ENCODE data around the gene JHY. TPM values are rescaled to one million over a fixed set of nuclear protein-coding genes. Genes with fewer than 3 reads are reported as not detected.
"Not testable (repeated sequence)": the region's sequence is repeated elsewhere in the genome, so short reads cannot be mapped to it uniquely, and the experiment has no call there.

The JHY gene
- polyA plus RNA-seq (ENCODE audit: insufficient read length): 1.3 TPM

DNA sequence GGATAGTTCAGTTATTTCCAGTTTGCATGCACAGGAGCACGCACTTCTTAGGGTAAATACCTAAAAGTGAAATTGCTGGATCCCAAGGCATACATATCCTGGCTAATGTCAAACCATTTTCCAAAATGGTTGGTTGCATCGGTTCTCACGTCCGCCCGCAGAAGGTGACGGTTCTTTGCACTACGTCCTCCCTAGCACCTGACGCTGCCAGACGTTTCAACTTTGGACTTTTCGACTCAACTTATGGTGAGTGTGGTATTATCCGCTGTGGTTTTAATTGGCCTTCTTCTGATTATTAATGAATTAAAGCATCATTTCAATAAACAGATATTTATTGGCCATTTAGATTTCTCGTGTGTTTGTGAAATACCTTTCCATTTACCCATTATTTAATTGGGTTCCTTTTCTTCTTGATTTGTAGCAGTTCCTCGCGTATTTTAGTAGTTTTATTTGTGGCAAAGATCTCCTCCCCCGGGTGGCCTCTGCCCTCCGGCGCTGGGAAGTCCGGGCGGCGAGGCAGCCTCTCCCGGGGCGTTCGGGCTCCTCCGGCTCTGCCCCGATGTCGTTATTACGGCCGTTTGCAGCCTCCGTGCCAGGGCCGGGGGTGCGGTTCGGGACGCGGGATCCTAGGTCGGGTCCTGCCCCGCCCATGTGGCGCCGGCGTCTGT, at the start of gene JHY:
Gene JHY, plus strand, starts transcription at position 571 of the 668 bp plus-strand sequence. CDS start 3,091 bp downstream, outside the sequence.
- no peak for DNase-seq (ENCODE audit: low read depth)

DNA sequence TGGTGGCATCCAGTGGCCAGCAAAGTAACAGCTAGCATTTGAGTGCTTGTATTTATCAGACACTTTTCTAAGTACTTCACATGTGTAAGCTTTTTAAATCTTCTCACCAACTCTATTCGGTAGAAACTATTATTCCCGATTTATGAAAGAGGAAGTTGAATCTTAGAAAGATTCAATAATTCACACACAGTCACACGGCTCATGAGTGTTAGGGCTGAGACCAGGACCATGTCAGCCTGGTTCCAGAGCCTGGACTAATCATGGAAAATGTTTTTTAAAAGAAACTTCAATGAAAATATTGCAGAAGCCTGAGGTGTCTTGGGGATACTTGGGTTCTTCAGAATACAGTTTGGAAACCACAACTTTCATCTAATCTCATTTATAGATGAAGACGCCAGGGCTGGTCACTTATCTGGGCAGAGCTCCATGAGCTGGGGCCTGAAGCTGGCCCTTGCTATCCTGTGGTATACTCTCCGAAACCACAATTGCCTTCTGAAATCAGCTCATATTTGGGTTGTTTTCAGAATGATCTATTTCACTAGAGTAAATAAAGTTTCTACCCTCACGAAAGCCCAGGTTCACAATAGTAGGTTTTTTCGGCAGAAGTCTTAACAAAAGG, 48.6 kb upstream of the JHY start:
- no peak for DNase-seq (ENCODE audit: low read depth)

DNA sequence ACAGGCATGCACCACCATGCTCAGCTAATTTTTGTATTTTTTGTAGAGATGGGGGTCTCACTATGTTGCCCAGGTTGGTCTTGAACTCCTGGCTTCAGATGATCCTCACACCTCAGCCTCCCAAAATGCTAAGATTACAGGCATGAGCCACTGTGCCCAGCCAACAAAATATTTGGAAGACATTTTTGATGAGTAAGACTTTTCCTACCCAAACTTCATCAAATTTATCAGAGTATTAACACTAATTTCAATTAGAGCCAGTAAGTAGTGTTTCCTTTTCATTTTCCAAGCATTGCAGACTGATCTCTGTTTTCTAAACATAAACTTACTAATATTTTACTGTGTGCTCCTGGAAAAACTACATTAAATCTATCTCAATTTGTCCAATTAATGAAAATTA, 45.6 kb upstream of the JHY start:
- no peak for DNase-seq (ENCODE audit: low read depth)

DNA sequence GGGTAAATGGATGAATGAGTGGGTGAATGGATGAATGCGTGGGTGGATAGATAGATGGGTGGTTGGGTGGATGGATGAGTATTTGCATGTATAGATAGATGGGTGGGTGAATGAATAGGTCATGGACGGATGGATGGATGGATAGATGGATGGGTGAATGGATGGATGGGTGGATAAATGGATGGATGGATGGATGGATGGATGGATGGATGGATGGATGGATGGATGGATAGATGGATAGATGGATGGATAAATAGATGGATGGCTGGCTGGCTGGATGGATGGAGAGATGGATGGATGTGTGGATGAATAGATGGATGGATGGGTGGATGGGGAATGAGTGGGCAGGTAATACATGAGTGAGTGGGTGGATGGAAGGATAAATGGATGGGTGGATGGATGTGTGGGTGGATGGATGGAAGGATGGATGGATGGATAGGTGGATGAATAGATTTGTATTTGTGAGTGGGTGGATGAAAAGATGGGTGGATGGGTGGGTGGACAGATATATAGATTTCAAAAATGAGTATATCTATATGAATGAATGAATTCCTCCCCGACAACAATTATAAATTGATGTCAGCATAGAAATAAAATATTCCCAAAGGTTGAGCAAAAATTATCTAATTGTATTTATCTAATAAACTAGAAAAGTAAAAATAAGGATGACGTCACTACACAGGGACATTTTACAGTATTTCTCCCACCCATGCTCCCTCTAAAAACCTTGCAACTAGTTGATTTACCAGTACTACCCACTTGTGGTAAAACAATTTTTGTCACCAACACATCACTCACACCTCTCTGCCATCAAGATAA, 44.8 kb upstream of the JHY start:
- DNase-seq (ENCODE audit: low read depth): no peak

DNA sequence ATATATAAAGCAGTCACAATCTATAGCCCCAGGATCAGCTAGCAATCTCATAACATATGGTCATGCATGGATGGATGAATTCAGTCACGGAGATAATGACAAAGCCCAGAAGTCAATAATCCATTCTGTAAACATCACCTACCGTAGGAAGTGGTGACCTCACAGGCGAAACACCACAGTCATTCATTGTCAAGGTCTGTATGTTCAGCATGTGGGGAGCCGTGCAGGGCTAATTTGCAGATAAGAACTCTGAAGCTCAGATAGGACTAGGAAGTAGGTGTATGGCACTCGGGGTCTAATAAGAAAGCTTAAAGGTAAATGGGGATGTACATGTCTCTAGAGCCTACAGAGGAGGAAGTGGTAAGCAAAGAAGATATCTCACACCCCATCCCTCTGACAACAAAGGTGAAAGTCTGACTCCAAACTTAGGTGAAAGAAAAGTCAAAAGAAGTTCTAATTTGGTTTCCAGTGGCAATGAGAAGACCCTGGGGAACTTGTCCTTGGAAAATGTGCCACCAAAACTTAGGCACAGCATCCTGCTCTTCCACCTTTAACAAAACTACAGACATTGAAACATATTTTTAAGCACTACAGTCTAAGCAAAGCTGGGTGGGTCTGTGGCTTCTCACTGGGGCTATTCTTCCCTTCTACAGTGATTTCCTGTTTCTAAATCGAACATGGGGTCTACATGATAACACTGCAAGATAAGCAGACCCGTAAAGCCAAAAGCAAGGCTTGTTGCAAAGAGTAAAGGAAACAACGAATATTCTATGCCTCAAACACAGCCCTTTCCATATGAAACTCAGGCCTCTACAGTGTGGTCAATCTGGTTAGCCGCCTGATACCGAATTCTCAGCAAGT, 39.0 kb upstream of the JHY start:
- no peak for DNase-seq (ENCODE audit: low read depth)

DNA sequence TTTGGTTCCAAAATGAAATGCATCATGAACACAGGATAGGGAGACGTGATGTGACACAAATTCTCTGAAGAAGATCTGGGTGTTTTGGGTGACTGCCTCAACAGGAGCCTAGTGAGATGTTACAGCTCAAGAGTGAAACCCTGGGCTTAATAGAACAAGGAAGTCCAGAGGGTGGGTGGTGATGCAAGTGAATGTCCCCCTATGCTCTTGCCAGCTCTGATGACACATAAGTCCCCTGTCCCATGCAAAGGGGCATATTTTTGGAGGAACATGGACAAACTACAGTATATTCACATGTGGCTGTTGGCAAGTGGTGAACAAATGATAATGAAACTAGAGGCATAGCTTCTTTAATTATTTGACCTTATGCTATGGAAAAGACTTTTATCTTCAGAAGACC, 35.1 kb upstream of the JHY start:
- no peak for DNase-seq (ENCODE audit: low read depth)

DNA sequence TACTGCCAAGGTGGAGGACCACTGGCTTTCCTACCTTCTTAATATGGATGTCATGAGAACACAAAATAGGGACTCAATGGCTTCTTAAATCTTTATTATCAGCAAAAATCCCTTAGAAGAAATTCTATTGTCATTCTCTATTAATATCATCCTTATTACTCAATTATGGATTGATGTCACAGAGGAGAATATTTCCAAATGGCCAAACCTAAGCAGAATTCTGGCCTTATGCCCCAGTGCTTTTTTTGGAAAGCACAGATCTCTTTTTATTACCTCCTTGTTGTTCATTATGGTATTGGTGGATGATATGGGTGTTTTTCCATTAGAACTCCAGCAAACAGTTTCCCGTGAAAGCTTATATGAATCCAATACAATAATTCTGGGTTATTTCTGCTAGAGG, 34.4 kb upstream of the JHY start:
- no peak for DNase-seq (ENCODE audit: low read depth)

DNA sequence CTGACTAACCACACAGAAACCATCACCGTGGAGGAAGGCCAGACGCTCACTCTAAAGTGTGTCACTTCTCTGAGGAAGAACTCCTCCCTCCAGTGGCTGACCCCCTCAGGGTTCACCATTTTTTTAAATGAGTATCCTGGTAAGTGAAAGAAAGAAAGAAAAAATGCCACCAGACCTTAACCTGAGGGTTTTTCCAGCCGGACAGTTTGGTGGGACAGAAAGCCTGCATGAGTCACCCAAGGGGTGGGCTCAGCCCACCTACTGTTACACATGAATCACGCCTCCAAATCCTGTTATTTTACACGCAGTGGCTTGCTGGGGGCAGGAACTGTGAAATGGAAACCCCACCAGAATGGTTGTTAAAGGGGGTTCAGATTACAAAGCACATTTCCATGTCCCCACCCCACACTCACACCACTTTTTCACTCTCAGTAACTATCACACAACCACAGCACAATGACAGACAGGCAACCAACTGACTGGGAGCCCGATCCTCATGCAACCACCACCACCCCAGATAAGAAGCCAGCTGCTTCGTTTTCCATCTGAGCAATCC, 32.4 kb upstream of the JHY start:
- no peak for DNase-seq (ENCODE audit: low read depth)

DNA sequence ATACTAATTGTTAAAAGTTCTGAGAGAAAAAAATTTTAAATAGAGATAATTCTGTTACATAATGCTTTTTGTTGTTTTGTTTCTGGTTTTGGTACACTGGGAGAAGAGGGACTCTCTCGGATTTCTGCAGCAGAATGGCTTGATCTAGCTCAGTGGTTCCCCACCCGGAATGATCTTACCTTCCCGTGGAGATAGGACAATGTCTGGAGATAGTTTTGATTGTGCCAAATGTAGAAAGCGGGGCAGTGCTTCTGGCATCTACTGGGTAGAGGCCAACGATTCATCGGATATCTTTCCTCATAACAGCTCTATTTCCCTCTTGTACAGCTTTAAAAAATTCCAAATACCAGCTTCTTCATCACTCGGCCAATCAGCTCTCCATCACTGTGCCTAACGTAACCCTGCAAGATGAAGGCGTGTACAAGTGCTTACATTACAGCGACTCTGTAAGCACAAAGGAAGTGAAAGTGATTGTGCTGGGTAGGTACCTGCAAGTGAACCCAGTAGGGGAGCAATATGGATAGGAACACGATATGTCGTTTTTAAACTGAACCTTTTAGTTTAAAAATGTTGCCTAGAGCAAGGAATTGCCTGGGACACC, 31.1 kb upstream of the JHY start:
- no peak for DNase-seq (ENCODE audit: low read depth)

DNA sequence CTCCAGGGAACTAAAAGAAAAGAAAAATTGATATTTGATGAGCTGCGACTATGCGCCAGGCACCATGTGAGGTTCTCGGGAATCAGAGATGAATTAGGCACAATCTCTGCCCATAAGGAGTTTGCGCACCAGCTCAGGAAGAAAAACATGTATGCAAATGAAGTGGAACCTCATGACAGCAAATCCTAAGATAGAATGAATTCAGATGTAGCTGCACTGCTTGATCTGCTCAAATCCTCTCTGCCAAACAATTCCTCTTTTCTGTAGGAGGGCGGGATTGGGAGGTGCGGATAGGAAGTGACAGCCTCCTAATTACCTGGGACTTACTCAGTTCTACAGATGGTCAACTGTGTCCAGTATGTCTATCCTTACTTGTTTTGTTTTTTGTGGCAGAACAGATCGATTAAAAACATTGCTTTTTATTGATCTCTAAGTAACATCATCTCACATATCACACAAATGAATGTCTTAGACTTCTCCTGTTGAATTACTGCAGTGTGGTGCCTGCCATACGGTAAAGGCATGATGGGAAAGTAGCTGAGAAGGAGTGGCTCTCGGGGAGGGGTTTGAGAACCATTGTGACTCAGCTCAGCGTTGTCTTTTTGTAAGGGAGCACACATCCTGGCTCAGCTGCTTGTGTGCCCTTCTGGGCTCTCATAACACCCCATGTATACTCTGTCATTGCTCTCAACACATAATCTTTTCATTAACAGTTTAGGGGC, 30.3 kb upstream of the JHY start:
- DNase-seq (ENCODE audit: low read depth): no peak

DNA sequence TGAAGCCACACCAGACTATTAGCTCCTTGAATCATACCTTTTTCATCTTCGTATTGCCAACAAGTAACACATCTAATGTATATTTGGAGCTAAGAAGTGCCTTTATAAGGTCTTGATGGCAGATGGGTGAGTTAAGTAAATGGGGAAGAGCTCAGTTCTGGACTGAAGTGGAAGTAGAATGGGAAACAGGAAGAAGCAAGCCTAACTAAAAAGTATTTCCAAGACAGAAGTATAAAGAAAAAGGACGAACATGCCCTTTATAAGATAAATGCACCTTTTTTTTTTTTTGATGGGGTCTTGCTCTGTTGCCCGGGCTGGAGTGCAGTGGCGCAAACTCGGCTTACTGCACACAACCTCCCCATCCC, 29.8 kb upstream of the JHY start:
- DNase-seq (ENCODE audit: low read depth): no peak

DNA sequence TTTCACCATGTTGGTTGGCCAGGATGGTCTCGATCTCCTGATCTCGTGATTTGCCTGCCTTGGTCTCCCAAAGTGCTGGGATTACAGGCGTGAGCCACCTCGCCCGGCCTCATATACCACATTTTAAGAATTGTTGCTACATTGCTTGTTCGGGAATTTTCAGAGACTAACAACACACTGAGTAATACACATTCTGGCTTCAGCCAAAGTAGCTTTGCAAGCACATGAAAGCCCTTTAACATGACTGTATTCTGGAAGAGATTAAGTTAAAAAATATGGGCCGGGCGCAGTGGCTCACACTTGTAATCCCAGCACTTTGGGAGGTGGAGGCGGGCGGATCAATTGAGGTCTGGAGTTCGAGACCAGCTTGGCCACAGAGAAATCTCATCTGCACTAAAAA, 29.3 kb upstream of the JHY start:
- DNase-seq (ENCODE audit: low read depth): no peak

DNA sequence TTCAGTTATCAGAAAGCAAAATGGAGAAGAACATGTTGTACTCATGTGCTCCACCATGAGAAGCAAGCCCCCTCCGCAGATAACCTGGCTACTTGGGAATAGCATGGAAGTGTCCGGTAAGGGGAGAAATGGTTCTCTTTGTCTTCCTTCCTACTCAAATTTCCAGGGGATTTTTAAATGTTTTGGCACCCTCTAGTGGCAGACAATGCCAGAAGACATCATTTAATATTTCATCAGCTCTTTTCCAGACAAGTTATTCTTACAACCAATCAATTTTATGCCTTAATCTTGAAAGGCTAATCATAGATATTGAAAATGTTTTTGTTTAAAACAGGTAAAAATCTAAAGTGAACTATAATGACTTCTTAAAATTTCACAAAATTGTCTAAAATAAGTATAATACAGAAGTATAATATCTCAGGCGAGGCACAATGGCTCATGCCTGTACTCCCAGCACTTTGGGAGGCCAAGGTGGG, 28.6 kb upstream of the JHY start:
- DNase-seq (ENCODE audit: low read depth): peak; percentile 69

DNA sequence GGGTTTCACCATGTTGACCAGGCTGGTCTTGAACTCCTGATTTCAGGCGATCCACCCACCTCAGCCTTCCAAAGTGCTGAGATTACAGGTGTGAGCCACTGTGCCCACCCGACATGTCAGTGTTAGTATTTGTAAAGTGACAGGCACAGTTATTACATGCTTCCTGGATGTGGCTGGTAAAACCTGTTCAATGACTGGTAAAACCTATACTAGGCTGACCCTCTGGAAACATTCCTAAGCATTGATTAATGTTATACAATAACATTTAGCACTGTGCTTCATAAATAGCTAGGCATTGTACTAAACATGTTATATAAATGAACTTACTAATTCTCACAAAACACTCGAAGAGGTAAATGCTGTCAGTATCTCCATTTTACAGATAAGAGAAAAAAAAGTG, 20.9 kb upstream of the JHY start:
- DNase-seq (ENCODE audit: low read depth): no peak

DNA sequence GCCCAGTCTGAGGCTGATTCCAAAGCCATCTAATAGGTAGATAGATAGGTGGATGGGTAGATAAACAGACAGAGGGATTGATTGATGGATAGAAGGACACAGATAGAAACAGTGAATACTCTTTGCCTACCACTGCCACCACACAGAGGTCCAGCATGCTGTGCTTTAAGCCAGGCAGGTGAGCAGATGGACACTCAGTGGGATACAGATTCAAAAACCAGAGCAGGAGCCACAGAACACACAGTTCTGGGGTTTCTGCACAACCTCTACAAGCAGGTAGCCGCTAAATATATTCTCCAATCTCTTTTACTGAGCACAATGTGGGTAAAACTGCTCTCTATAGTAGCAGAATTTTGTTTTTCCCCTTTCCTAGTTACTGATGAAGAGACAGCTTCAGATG, 20.5 kb upstream of the JHY start:
- DNase-seq (ENCODE audit: low read depth): no peak

DNA sequence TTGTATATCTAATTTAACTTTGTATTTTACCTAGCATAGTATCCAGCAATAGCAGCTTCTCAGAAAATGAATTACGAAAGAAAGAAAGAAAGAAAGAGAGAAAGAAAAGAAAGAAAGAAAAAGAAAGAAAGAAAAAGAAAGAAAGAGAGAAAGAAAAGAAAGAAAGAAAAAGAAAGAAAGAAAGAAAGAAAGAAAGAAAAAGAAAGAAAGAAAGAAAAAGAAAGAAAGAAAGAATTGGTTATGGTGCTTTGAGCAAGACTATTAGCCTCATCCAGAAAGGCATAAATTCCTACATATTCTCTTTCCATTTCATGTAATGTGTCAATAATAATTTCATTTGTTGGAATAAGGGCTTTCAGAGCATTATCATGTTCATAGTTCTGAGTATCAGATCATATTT, 19.4 kb upstream of the JHY start:
- not testable (repeated sequence) for DNase-seq (ENCODE audit: low read depth)

DNA sequence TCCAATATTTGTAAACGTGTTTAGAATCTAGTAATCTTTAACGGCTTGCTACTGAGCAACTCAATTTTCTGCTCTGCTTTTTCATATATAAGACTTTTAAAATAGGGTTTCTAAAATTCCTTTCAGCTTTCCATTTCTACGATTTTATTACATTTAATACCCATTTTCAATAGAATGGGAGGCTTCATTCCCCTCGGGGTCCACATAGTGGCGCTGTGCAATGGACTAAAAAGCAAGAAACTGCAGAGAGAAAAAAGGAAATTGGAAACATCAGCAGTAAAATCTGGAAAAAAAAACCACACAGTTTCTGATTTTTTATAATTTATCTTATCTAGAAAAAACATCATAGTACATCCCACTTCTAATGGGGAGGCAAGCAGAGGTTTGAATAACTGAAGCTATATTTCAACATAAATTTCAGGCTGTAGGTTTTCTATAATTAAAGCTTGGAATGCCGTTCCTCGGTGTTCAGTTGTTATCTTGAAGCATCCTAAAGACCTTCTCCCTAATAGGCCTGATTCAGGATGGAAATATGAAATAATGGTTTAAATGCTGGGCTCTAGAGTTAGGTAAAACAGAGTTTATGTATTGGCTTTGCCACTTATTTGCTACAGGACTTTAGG, 18.7 kb upstream of the JHY start:
- DNase-seq (ENCODE audit: low read depth): no peak

DNA sequence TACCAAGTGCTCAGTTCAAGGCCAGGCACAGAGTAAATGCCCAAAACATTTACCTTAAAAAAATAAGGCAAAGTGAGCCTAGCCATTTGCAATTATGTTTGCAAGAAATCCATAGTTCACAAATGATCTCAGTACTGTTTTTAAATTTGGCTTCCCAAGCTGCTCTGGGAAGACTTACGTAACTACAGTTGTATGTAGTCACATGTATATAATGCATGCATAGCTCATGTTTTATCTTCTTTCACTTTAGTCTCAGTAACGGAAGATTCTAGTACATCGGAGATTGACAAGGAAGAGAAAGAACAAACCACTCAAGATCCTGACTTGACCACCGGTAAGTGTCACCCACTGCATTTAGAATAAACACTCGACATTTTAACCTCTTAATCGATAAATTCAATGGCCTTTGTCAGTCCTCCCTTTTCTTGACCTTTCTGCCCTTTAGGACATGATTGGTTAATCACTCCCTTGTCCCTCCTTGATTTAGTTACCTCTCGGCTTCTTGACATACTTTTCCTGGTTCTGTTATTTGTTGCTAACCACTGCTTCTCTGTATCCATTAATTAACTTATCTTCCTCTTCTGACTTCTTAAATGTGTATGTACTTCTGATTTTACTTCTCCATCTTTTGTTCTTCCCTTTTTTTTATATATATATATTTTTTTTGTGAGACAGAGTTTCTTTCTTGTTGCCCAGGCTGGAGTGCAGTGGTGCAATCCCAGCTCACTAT, 18.0 kb upstream of the JHY start:
- DNase-seq (ENCODE audit: low read depth): no peak

DNA sequence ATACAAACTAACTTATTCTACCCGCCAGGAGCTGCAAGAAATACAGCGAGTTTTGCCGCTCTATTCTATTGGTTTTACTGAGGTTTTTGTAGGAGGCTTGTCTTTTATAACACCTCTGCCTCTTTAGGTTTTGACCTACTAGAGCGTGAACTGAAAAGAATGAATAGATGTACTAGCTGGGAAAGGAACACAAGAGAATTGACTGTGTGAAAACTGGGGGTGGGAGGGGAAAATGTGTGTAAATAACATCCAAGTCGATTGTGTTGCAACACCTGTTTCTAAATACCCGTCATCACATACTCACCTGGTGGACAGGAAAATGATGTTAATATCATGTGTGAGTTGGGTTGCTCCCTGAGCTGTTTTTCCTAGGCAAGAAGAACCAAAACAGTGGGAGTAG, 12.9 kb upstream of the JHY start:
- no peak for DNase-seq (ENCODE audit: low read depth)
